Breast epithelium (tissue), 4 donors: Measurements from ENCODE around the gene KPNB1. TPM values are rescaled to one million over a fixed set of nuclear protein-coding genes. Genes with fewer than 3 reads are reported as not detected.
A peak's percentile ranks its signal among the peaks of the same experiment; 100 is the strongest.

Source experiments
- DNase-seq, 2 donors: peaks; one replicate each; pipeline ENCODE4 v3.0.0-alpha.2; 2019; ENCODE audit warnings: low spot score in 2 of 2
- H3K27ac ChIP-seq, 2 donors: fragments of 200-600 bp; sonication (generic) in 1 of 2; one replicate each; pipeline ENCODE4 v1.5.1; 2016 to 2019; ENCODE audit warnings: mild to moderate bottlenecking in 1 of 2
- H3K27me3 ChIP-seq, 2 donors: fragments of 200-600 bp; sonication (generic) in 1 of 2; one replicate each; pipeline versions ENCODE4 v1.5.1 to v1.6.0; 2017 to 2019; ENCODE audit warnings: control low read depth in 1 of 2, mild to moderate bottlenecking in 1 of 2
- H3K36me3 ChIP-seq: fragments of 200-600 bp; one replicate; pipeline ENCODE4 v1.5.1; 2019
- H3K4me1 ChIP-seq, 2 donors: fragments of 200-600 bp; sonication (generic); one replicate each; pipeline ENCODE4 v1.5.1; 2016 to 2019; ENCODE audit warnings: control low read depth in 1 of 2
- H3K4me3 ChIP-seq, 3 donors: fragments of 200-600 bp; sonication (generic); 1 replicate in 2 of 3; 2 replicates in 1 of 3; pipeline ENCODE4 v1.5.1; 2016 to 2019; ENCODE audit warnings: mild to moderate bottlenecking in 3 of 3, moderate library complexity in 2 of 3
- H3K9me3 ChIP-seq, 2 donors: fragments of 200-600 bp; sonication (generic) in 1 of 2; one replicate each; pipeline ENCODE4 v1.5.1; 2016 to 2019; ENCODE audit warnings: control low read depth in 1 of 2
- CTCF ChIP-seq, 3 donors: fragments of 450-650 bp; IDR thresholded peaks; one replicate each; pipeline ENCODE4 v1.5.1; 2016 to 2017; ENCODE audit warnings: antibody characterized with exemption in 3 of 3, mild to moderate bottlenecking in 3 of 3, moderate library complexity in 3 of 3
- POLR2A ChIP-seq: fragments of 450-650 bp; IDR thresholded peaks from one replicate; pipeline ENCODE4 v1.6.1; 2016; ENCODE audit warnings: antibody characterized with exemption, mild to moderate bottlenecking, moderate library complexity
- POLR2AphosphoS5 ChIP-seq, 3 donors: sonication (generic); formaldehyde crosslinking; IDR thresholded peaks; one replicate each; pipeline ENCODE4 v1.6.1; 2017; ENCODE audit warnings: antibody characterized with exemption in 3 of 3
- intact Hi-C: fragments of 100-400 bp; cut with DNase I; formaldehyde crosslinking; loops from one replicate; pipeline ENCODE4 v1.15.1; 2023; ENCODE audit warnings: low total_unique reads
- total RNA-seq, 3 donors: library from RNA; depleted of rRNA; stranded (reverse); fragments of >200 nt; gene quantifications; one replicate each; pipeline ENCODE4 v1.1.0, GENCODE V29; 2016

The KPNB1 gene
- total RNA-seq, 3 donors from 2014 or later = 148 to 238 (median 189) TPM

DNA sequence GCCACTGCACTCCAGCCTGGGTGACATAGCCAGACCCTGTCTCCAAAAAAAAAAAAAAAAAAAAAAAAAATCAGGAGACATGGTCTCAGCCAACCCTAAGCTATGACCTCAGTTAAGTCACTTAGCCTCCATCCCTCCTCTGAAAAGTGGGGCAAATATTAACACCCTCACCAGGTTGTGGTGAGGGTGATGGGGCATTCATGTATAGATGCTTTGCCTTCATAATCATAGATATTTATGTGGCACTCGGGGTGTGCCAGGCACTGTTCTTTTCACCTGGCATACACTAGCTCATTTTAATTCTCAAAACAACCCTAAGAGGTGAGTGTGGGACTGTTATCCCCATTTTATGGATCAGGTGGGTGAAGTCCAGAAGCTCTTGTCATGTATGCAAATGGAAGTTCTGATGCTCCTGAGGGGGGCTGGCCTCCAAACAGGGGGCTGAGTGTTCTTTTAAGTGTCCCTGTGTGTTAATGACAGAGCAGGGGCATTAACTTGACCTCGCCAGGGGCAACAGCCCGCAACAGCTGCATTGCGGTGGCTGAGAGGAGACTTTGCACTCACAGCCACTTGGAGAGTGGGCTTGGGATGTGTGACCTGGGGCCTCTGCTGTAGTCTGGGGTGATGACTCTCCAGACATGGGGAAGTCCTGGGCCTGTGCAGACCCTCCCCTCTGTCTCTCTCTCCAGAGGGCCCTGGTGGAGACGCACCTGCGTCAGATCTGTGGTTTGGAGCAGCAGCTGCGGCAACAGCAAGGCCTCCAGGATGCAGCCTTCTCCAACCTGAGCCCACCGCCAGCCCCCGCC lies 48.4 kb downstream of the KPNB1 start:
- intact Hi-C loops = no loop called here
- Histone ChIP-seq H3K9me3 (no peaks in the 10 kb centered on the region), H3K27ac (no peak overlapping the region), H3K4me3 (no peak overlapping the region), H3K27me3 (no peaks in the 10 kb centered on the region), H3K36me3 (no peaks in the 10 kb centered on the region), H3K4me1 (peaks cover 0 to 3% of the 10 kb centered on the region in 2 donors)
- no peak for DNase-seq
- TF ChIP-seq POLR2AphosphoS5 (IDR thresholded peaks at IDR 0.05) = no peak

GRCh38 chr17:47698749-47699535 lies 49.2 kb downstream of the KPNB1 start:
- Histone ChIP-seq H3K4me3 (no peak overlapping the region), H3K27ac (no peak overlapping the region), H3K9me3 (no peaks in the 10 kb centered on the region), H3K4me1 (peaks cover 0 to 3% of the 10 kb centered on the region in 2 donors), H3K27me3 (no peaks in the 10 kb centered on the region), H3K36me3 (no peaks in the 10 kb centered on the region)
- no peak for TF ChIP-seq POLR2A
- peak; percentile 66 to 86 (median 82) for TF ChIP-seq CTCF (IDR thresholded peaks at IDR 0.05)
- TF ChIP-seq POLR2AphosphoS5 (IDR thresholded peaks at IDR 0.05) = no peak
- intact Hi-C loops = no loop called here
- no peak for DNase-seq

DNA sequence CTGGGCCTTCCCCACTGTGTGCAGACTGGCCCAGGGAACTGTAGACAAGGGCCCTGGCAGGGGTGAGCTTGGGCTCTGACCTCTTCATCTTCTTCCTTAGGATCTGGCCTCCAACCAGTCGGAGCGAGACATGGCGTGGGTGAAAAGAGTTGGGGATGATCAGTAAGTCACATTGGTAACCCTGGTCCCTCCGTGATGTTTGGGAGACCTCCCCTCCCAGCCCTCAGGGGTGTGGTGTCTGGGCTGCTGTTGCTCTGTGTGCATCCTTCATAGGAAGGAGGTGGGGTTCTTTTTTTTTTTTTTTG lies 49.8 kb downstream of the KPNB1 start:
- no peak for DNase-seq

DNA sequence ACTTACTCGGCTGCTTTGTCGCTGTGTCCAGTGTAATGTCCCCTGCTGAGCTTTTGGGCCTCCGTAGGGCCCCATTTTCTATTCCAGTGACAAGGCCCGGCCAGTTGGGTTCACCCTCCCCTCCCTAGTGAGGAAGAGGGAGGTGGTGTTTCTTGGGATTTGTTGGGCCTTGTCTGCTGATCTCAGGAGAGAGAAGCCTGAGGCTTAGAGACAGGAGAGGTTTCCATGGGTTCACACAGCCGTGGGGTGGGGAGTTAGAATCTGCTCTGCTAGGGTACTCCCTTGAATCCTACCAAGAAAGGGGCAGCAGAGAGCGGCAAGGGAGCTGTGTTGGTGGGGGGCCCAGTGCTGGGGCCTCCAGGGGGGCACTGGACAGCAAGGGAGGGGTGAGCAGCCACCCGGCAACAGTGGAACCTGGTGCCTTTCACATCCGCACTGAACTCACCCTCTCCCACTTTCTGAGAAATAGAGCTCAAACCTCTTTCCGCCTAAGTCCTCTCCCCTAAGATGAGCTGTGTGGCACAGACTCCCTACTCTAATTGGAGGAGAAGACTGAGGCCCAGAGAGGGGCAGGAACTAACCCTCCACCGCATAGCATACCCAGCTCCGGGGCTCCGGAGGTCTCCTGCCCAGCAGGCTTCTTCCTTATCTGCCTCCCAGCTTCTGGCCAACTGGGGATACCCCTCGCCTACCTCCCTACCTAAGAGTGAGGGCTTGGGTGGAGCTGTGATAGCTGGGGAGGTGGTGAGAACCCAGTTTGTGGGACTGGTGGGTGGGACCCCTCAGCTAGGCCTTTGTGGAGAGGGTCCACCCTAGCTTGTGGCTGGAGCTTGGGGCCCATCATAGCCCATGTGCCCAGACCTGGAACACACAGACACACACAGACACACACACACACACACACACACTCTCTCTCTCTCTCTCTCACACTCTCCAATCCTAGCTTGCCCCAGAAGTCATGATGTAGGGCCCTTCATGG lies 51.0 kb downstream of the KPNB1 start:
- H3K4me1 ChIP-seq = no peaks in the 10 kb centered on the region
- no peak overlapping the region for H3K4me3 ChIP-seq
- intact Hi-C loops = no loop called here
- H3K27ac ChIP-seq = no peak overlapping the region
- TF ChIP-seq POLR2AphosphoS5 (IDR thresholded peaks at IDR 0.05) = no peak
- no peak for TF ChIP-seq CTCF (IDR thresholded peaks at IDR 0.05)
- no peak for TF ChIP-seq POLR2A
- no peaks in the 10 kb centered on the region for H3K36me3 ChIP-seq
- H3K27me3 ChIP-seq = no peaks in the 10 kb centered on the region
- H3K9me3 ChIP-seq = no peaks in the 10 kb centered on the region
- no peak for DNase-seq

More for the DNA sequence above, 49.8 kb downstream of the KPNB1 start:
- intact Hi-C loops = no loop called here
- TF ChIP-seq CTCF (IDR thresholded peaks at IDR 0.05) = no peak
- TF ChIP-seq POLR2AphosphoS5 (IDR thresholded peaks at IDR 0.05) = no peak
- no peak for TF ChIP-seq POLR2A
- H3K27me3 ChIP-seq = no peaks in the 10 kb centered on the region
- H3K4me1 ChIP-seq = peaks cover 0 to 3% of the 10 kb centered on the region in 2 donors
- H3K27ac ChIP-seq = no peak overlapping the region
- H3K36me3 ChIP-seq = no peaks in the 10 kb centered on the region
- no peaks in the 10 kb centered on the region for H3K9me3 ChIP-seq
- H3K4me3 ChIP-seq = no peak overlapping the region

DNA sequence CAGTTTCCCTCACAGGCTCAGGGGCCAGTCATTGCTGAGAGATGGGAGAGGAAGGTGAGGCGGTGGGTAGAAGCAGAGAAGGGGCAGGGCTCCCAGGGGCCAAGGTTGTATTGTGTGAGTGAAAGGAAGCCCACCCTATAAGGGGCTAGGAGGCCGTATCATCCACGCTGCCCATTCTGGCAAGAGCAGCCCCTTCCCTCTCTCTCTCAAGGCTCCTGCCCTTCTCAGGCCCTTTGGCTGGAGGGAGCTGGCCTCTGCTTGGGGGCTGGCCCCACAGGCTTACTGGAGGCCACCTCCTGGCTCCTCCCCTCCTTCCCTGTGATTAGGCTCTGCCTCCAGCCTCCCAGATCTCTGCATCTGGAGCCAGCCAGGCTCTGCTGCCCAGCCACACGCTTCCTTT lies 51.9 kb downstream of the KPNB1 start:
- no peaks in the 10 kb centered on the region for H3K4me1 ChIP-seq
- no peak overlapping the region for H3K27ac ChIP-seq
- DNase-seq = no peak
- no peaks in the 10 kb centered on the region for H3K27me3 ChIP-seq
- no peaks in the 10 kb centered on the region for H3K36me3 ChIP-seq
- no peak overlapping the region for H3K4me3 ChIP-seq
- intact Hi-C loops = no loop called here
- H3K9me3 ChIP-seq = no peaks in the 10 kb centered on the region
- TF ChIP-seq CTCF (IDR thresholded peaks at IDR 0.05) (no peak), POLR2A (no peak), POLR2AphosphoS5 (IDR thresholded peaks at IDR 0.05) (no peak)
